Endothelial cell of umbilical vein (primary cell): ENCODE measurements around the gene KLHL6. TPM values are rescaled to one million over a fixed set of nuclear protein-coding genes. Genes with fewer than 3 reads are reported as not detected.

ENCODE experiments used
- BruUV-seq: library from RNA; stranded (reverse); fragments of 400-500 nt; replicated peaks from 2 replicates; lab custom pipeline; 2021; lab: Mats Ljungman, UMichigan
- CTCF ChIA-PET: fragments of 300-600, 350-600 bp; sonication (Branson Sonifier 250); formaldehyde crosslinking; loops from one replicate; lab custom pipeline; 2021; ENCODE audit warnings: antibody characterized with exemption, inconsistent platforms; lab: Charles Lee
- POLR2A ChIA-PET: fragments of 300-600, 350-600 bp; sonication (Branson Sonifier 250); formaldehyde crosslinking; loops from one replicate; lab custom pipeline; 2021; ENCODE audit warnings: antibody characterized with exemption, inconsistent platforms; lab: Charles Lee
- DNase-seq: peaks from one replicate; pipeline ENCODE4 v3.0.0-alpha.2; 2011; ENCODE audit warnings: low read depth, low spot score
- FAIRE-seq: peaks from 2 replicates; lab custom pipeline; 2011; peaks lifted over from hg19 to GRCh38; lab: Jason Lieb, UNC
- H2AFZ ChIP-seq: 2 replicates; pipeline ENCODE4 v1.6.0; 2012; ENCODE audit warnings: low read depth, low read length, control low read depth, inconsistent platforms
- H3K27ac ChIP-seq: 2 replicates; pipeline ENCODE4 v1.5.1; 2011; ENCODE audit warnings: low read depth, mild to moderate bottlenecking, control low read depth, low read length, moderate library complexity; ENCODE audit not compliant: insufficient read depth
- H3K27me3 ChIP-seq, 2 experiments: 2 replicates each; pipeline versions ENCODE4 v1.6.0 to v1.6.1; 2011; ENCODE audit warnings: low read length in 2 of 2, mixed read lengths in 1 of 2; ENCODE audit not compliant: control insufficient read depth in 2 of 2, insufficient read depth in 2 of 2
- H3K36me3 ChIP-seq, 2 experiments: 2 replicates in 1 of 2; 3 replicates in 1 of 2; pipeline ENCODE4 v1.5.1; 2011; ENCODE audit warnings: low read length in 2 of 2, mild to moderate bottlenecking in 1 of 2, moderate library complexity in 1 of 2; ENCODE audit not compliant: control insufficient read depth in 2 of 2, insufficient read depth in 2 of 2; ENCODE audit errors: extremely low read depth in 1 of 2
- H3K4me1 ChIP-seq: 3 replicates; pipeline ENCODE4 v1.5.1; 2011; ENCODE audit warnings: mild to moderate bottlenecking, low read length; ENCODE audit not compliant: control insufficient read depth, insufficient read depth; ENCODE audit errors: extremely low read depth
- H3K4me2 ChIP-seq: 2 replicates; pipeline ENCODE4 v1.6.1; 2011; ENCODE audit warnings: low read length, control low read depth, mixed read lengths; ENCODE audit not compliant: insufficient read depth
- H3K4me3 ChIP-seq, 3 experiments: fragments of 200-600 bp in 1 of 3; sonication (generic), shearing (Covaris generic) in 1 of 3; replicated peaks in 1 of 3; 2 replicates each; pipeline ENCODE4 v1.5.1; 2011 to 2016; ENCODE audit warnings: control low read depth in 3 of 3, low read length in 3 of 3, mild to moderate bottlenecking in 2 of 3, inconsistent platforms in 1 of 3, low read depth in 1 of 3, moderate library complexity in 1 of 3; ENCODE audit not compliant: insufficient read depth in 1 of 3
- H3K79me2 ChIP-seq: 2 replicates; pipeline ENCODE4 v1.6.0; 2012; ENCODE audit warnings: low read length, inconsistent platforms; ENCODE audit not compliant: control insufficient read depth, insufficient read depth
- H3K9ac ChIP-seq: replicated peaks from 2 replicates; pipeline ENCODE3; 2011; ENCODE audit warnings: low read length, control low read depth; ENCODE audit not compliant: insufficient read depth; ENCODE audit errors: extremely low read depth
- H3K9me1 ChIP-seq: replicated peaks from 3 replicates; pipeline ENCODE4 v1.6.0; 2011; ENCODE audit warnings: mild to moderate bottlenecking, low read length; ENCODE audit not compliant: control insufficient read depth, insufficient read depth; ENCODE audit errors: extremely low read depth
- H3K9me3 ChIP-seq: replicated peaks from 2 replicates; pipeline ENCODE4 v1.5.1; 2012; ENCODE audit warnings: low read length, inconsistent platforms; ENCODE audit not compliant: control insufficient read depth, insufficient read depth
- H4K20me1 ChIP-seq: replicated peaks from 2 replicates; pipeline ENCODE3; 2011; ENCODE audit warnings: mild to moderate bottlenecking, low read length; ENCODE audit not compliant: control insufficient read depth, insufficient read depth; ENCODE audit errors: extremely low read depth
- EZH2 ChIP-seq: IDR thresholded peaks from 2 replicates; pipeline ENCODE4 v1.6.1; 2012; ENCODE audit warnings: borderline replicate concordance, low read depth, mild to moderate bottlenecking, moderate library complexity, low read length, inconsistent platforms; ENCODE audit not compliant: severe bottlenecking
- FOS ChIP-seq: IDR thresholded peaks from 2 replicates; pipeline ENCODE4 v1.6.1; 2011; ENCODE audit warnings: mild to moderate bottlenecking, low read length, moderate library complexity, borderline replicate concordance; ENCODE audit not compliant: insufficient read depth
- GATA2 ChIP-seq: IDR thresholded peaks from 2 replicates; pipeline ENCODE4 v1.7.0; 2011; ENCODE audit warnings: low read depth, mild to moderate bottlenecking, moderate library complexity, mixed read lengths, low read length; ENCODE audit not compliant: insufficient read length, insufficient read depth
- JUN ChIP-seq: IDR thresholded peaks from 2 replicates; pipeline ENCODE4 v1.6.1; 2011; ENCODE audit warnings: borderline replicate concordance, low read depth; ENCODE audit not compliant: insufficient read length, insufficient read depth
- MYC ChIP-seq: IDR thresholded peaks from one replicate; pipeline ENCODE4 v1.6.1; 2011; ENCODE audit warnings: mild to moderate bottlenecking, low read depth, low read length
- POLR2A ChIP-seq: IDR thresholded peaks from 2 replicates; pipeline ENCODE4 v1.6.1; 2012; ENCODE audit warnings: low read depth, mild to moderate bottlenecking, control low read depth, low read length
- POLR2AphosphoS5 ChIP-seq: IDR thresholded peaks from 2 replicates; pipeline ENCODE4 v1.6.1; 2012; ENCODE audit warnings: low read depth, mild to moderate bottlenecking, control low read depth, low read length, moderate library complexity; ENCODE audit not compliant: insufficient read depth
- dilution Hi-C: fragments of 300-500 bp; cut with MboI; formaldehyde crosslinking; loops from one replicate; pipeline ENCODE4 v1.15.0; 2019; ENCODE audit warnings: low sequenced_read_pairs; ENCODE audit not compliant: extremely low pct_ligation_motif_present
- intact Hi-C: fragments of 100-400 bp; cut with micrococcal nuclease; formaldehyde crosslinking; loops from one replicate; pipeline ENCODE4 v1.10.0; 2022
- polyA plus RNA-seq, 4 experiments: library from polyadenylated mRNA; depleted of rRNA in 3 of 4; stranded (reverse) in 3 of 4; unstranded in 1 of 4; fragments of >200 nt; gene quantifications; 2 replicates each; pipeline versions ENCODE4 v1.2.1 to v1.2.3, GENCODE V29; 2011 to 2012; ENCODE audit warnings: missing spikeins in 1 of 4
- total RNA-seq: library from RNA; stranded (reverse); gene quantifications from 2 replicates; pipeline ENCODE4 v1.2.3, GENCODE V29; 2021
- TF ChIP-seq, protein P1 (sequence below): IDR thresholded peaks from 2 replicates; pipeline ENCODE4 v1.6.1; 2011; ENCODE audit not compliant: insufficient read depth, insufficient read length
- TF ChIP-seq, protein P2 (sequence below), 2 donors: IDR thresholded peaks; 1 replicate in 1 of 2; 2 replicates in 1 of 2; pipeline ENCODE4 v1.5.1; 2011; ENCODE audit warnings: low read length in 2 of 2, mild to moderate bottlenecking in 2 of 2, moderate library complexity in 2 of 2, control low read depth in 1 of 2, inconsistent platforms in 1 of 2, low read depth in 1 of 2; ENCODE audit not compliant: insufficient read depth in 1 of 2; ENCODE audit errors: extremely low read depth in 1 of 2

The KLHL6 gene
- total and polyA plus RNA-seq, 2 donors (not counting 3 experiments of a cell fraction or from before 2014, with no cell fraction given) = 5.7 to 12.6 TPM

DNA sequence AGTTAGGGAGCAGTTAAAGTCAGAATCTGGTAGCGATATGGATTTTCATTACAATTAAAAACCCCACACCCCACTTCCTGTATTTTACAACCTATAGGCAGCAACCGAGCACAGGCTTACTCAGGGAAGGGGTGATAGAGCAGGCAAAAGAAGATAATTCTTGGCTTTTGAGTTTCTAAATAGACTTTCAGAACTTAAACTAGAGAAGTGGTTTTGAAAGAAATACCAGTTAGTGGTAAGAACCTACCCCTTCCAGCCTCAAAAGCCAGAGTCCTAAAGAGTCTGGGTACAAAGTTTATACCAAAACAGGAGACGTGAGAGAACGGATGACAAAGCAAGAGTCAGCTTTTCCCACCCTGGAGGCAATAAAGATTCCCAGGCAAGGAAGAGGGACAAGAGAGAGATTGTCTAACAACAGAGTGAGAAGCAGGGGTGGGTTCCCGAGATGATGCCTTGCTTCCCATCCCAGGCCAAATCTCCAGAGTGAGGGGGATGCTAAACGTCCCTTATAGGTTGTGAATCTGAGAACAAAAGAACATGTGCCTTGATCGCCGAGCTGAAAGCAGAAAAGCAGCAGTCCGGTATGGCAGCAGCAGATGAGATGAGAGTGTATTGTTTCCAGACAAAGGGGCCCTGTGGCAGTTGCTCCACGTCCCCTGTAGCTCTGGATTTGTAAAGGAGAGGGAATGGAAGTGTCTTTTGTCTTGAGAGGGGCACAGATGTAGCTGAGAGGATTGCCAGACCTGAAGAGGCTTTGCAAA lies 36.8 kb downstream of the KLHL6 start:
- Histone ChIP-seq H3K9me3 (no peaks in the 10 kb centered on the region), H3K4me2 (no peak overlapping the region), H3K4me1 (no peaks in the 10 kb centered on the region), H3K36me3 (peaks cover 0 to 3% of the 10 kb centered on the region in 2 experiments), H3K27me3 (no peaks in the 10 kb centered on the region), H3K9ac (no peak overlapping the region), H3K4me3 (no peak overlapping the region), H3K79me2 (no peaks in the 10 kb centered on the region), H4K20me1 (peaks cover 3% of the 10 kb centered on the region), H3K9me1 (no peaks in the 10 kb centered on the region), H3K27ac (no peak overlapping the region), H2AFZ (no peak overlapping the region)
- ChIA-PET POLR2A (no interaction called here), CTCF (interaction anchor here (1.1 to 1.2 kb wide), 2 partner anchors 9 to 39 kb away, joined by 3 to 4 read pairs; no protein-coding TSS in a partner anchor)
- intact Hi-C loops = no loop called here
- dilution Hi-C loops = no loop called here
- no TSS peak for BruUV-seq
- TF ChIP-seq GATA2 (no peak), POLR2A (no peak), POLR2AphosphoS5 (no peak), FOS (no peak), MYC (no peak), EZH2 (no peak), JUN (no peak)
- TF ChIP-seq, protein P1, sequence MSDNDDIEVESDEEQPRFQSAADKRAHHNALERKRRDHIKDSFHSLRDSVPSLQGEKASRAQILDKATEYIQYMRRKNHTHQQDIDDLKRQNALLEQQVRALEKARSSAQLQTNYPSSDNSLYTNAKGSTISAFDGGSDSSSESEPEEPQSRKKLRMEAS = no peak
- TF ChIP-seq, protein P2, sequence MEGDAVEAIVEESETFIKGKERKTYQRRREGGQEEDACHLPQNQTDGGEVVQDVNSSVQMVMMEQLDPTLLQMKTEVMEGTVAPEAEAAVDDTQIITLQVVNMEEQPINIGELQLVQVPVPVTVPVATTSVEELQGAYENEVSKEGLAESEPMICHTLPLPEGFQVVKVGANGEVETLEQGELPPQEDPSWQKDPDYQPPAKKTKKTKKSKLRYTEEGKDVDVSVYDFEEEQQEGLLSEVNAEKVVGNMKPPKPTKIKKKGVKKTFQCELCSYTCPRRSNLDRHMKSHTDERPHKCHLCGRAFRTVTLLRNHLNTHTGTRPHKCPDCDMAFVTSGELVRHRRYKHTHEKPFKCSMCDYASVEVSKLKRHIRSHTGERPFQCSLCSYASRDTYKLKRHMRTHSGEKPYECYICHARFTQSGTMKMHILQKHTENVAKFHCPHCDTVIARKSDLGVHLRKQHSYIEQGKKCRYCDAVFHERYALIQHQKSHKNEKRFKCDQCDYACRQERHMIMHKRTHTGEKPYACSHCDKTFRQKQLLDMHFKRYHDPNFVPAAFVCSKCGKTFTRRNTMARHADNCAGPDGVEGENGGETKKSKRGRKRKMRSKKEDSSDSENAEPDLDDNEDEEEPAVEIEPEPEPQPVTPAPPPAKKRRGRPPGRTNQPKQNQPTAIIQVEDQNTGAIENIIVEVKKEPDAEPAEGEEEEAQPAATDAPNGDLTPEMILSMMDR (IDR thresholded peaks at IDR 0.05; ENCODE audit: extremely low read depth in 1 of 2, insufficient read depth in 1 of 2, low read depth in 1 of 2, low read length in 2 of 2) = no peak
- FAIRE-seq (no peak), DNase-seq (no peak)
